Mucosa of stomach (tissue), 1 donor: Measurements from ENCODE around the gene CRTC2.

ENCODE experiments used
- H3K27me3 ChIP-seq: one replicate; pipeline ENCODE4 v1.7.0; 2013; ENCODE audit warnings: mild to moderate bottlenecking, low read length; ENCODE audit not compliant: control insufficient read depth, insufficient read depth
- H3K36me3 ChIP-seq: one replicate; pipeline ENCODE4 v1.7.0; 2013; ENCODE audit warnings: low read length; ENCODE audit not compliant: control insufficient read depth, insufficient read depth
- H3K4me1 ChIP-seq: one replicate; pipeline ENCODE4 v1.7.0; 2013; ENCODE audit warnings: mild to moderate bottlenecking, low read length; ENCODE audit not compliant: control insufficient read depth, insufficient read depth
- H3K4me3 ChIP-seq: one replicate; pipeline ENCODE4 v1.7.0; 2013; ENCODE audit warnings: low read length
- H3K9ac ChIP-seq: one replicate; pipeline ENCODE4 v1.7.0; 2013; ENCODE audit warnings: mild to moderate bottlenecking, low read length, moderate library complexity
- H3K9me3 ChIP-seq: one replicate; pipeline ENCODE4 v1.7.0; 2013; ENCODE audit warnings: mild to moderate bottlenecking, low read length, moderate library complexity; ENCODE audit not compliant: control insufficient read depth
- donor health status: Pancreatic carcinoma.

The CRTC2 gene

DNA sequence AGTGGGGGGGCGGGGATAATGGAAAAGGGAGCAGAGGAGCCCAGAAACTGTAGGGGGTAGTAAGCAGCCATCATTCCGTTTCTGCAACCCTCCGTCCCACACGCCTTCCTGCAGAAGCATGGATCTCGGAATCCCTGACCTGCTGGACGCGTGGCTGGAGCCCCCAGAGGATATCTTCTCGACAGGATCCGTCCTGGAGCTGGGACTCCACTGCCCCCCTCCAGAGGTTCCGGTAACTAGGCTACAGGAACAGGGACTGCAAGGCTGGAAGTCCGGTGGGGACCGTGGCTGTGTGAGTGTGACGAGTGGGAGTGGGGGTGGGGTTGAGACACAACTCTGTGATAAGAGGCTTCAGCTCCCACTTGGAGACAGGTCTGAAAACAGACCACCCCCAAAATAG lies 10.0 kb upstream of the CRTC2 start:
- Histone ChIP-seq H3K4me1 (peaks cover 4% of the 10 kb centered on the region), H3K9ac (peak overlapping the region; percentile 69), H3K27me3 (no peaks in the 10 kb centered on the region), H3K9me3 (no peaks in the 10 kb centered on the region), H3K36me3 (no peaks in the 10 kb centered on the region), H3K4me3 (peak overlapping the region; percentile 66)

DNA sequence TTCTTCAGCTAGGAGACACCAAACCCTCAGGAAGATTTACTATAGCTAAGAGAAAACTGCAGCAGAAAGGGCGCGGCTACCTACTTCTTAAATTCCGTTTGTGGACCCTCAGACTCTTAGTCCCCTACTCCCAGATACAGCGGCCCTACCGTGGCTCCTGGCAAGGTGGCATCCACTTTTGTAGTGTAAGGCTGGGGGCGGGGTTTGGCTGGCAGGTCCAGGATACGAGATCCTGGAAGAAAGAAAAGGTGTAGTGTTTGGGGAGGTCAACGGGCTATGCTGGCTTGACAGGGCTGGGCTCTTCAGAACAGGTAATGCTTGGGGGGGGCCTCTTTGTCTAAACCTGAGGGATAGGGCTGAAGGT lies 9.6 kb upstream of the CRTC2 start:
- Histone ChIP-seq H3K36me3 (no peaks in the 10 kb centered on the region), H3K9me3 (no peaks in the 10 kb centered on the region), H3K27me3 (no peaks in the 10 kb centered on the region), H3K4me1 (peaks cover 4% of the 10 kb centered on the region), H3K4me3 (peak overlapping the region; percentile 66), H3K9ac (peak overlapping the region; percentile 69)

DNA sequence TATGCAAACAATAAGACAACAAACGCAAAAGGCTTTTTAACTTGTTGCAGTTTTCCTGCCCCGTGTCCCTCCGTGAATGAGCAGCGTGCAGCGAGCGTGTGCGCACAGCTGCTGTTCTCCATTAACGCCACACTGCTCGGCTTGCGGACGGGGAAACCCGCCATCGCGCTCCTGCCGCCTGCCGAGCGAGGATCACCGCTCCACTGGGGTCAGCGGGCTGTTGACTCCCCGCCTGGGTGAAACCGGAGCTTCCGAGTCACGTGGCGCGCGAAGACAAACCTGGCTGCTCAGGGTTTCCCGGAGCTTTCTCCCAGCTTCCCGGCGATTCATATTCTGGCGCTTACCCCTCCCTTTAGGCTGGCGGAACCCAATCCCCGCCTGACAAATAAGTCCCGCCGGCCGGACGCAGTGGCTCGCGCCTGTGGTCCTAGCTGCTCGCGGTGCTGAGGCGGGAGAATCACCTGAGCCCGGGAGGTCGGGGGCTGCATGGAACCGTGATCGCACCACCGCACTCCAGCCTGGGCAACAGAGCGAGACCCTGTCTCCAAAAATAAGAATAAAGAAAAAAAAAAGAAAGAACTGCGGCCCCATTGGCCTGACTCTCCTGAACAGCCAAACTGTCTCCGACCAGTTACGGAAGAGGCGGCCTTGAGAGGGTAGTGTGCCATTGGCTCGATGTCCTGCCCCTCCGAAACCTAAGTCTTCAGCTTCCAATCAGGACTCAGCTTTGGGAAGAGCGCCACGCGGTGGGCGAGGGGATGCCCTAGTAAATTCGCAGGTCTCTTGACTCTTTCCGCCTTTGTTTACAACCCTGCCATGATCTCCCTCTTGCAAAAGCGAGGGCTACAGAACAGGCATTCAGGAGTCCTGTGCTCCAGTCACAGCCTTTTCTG lies 8.9 kb upstream of the CRTC2 start, which contains the start of gene CREB3L4:
Gene CREB3L4 (plus strand): TSS at position 796 of the 893 bp plus-strand sequence. CDS start 624 bp downstream, outside the sequence.
- Histone ChIP-seq H3K27me3 (no peaks in the 10 kb centered on the region), H3K9ac (peak within 1 kb of the TSS; percentile 69), H3K9me3 (no peaks in the 10 kb centered on the region), H3K4me3 (peak within 1 kb of the TSS; percentile 66), H3K4me1 (peaks cover 9% of the 10 kb centered on the region), H3K36me3 (no peaks in the 10 kb centered on the region)

DNA sequence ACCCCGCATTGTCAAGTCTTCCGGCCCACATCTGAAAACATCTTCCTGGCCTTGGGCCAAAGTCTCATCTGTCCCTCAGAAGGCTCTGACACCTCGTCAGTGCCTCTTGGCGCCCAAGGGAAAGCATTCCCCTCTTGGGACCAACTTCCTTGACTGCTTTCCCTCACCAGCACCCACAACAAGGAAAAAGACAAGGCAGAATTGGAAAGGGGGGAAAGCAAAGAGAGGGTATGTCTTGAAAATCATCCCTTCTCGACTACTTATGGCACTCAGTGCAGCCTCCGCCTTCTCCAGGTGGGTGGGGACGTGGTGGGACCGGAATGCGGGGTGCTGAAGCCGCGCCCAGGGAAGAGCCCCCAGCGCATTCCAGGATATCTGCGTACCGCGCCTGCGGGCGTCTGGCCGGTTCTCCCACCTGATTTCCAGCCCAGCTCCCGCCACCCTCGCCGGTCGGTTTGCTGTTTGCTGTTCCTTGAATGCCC lies 5.5 kb upstream of the CRTC2 start:
- Histone ChIP-seq H3K27me3 (no peaks in the 10 kb centered on the region), H3K9me3 (no peaks in the 10 kb centered on the region), H3K36me3 (no peaks in the 10 kb centered on the region), H3K9ac (peak overlapping the region; percentile 79), H3K4me1 (peaks cover 23% of the 10 kb centered on the region), H3K4me3 (peak overlapping the region; percentile 97)

DNA sequence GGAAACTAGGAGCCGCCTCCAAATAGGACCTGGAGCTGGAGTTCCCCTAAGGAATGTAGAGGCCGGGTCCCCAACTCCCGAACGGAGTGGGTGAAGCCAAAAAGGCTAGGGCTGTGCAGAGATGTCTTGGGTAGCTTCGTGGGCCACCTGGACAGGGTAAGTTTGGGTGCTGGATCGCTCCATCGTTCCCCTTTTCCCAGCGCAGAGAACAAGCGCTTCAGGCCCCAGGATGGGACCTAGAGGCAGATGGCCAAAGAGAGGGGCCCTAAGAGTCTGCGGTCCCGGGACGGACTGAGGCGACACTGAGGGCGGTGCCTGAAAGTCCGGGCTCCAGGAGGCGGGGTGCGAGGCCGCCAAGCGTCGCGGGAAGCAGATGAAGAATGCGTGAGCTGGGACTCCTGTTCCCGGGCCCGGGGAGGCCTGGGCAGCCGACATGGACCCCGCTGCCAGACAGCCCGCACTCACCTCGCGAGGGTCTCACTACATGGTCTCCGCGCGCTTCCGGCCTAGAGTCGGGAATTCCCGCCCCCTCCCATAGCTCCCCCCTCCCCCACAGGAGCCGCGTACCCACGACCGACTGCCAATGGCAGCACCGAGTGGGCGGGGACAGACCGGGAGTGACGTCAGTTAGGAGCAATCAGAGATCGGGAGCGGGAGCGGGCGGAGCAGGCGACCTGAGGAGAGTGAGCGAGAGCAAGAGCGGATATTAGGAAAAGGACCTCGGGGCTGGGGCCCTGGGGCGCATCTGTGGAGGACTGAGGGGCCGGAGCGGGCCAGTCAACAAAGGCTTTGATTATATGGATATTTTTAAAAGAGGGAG lies 4.8 kb upstream of the CRTC2 start, which contains the start of gene SLC39A1:
Gene SLC39A1 (minus strand): TSS at position 508 of the 820 bp plus-strand sequence. CDS start 822 bp downstream, outside the sequence.
- no peaks in the 10 kb centered on the region for H3K36me3 ChIP-seq
- no peaks in the 10 kb centered on the region for H3K27me3 ChIP-seq
- H3K9me3 ChIP-seq, result no peaks in the 10 kb centered on the region
- peaks cover 23% of the 10 kb centered on the region for H3K4me1 ChIP-seq
- H3K4me3 ChIP-seq, result peak within 1 kb of the TSS; percentile 97
- H3K9ac ChIP-seq, result peak within 1 kb of the TSS; percentile 79

DNA sequence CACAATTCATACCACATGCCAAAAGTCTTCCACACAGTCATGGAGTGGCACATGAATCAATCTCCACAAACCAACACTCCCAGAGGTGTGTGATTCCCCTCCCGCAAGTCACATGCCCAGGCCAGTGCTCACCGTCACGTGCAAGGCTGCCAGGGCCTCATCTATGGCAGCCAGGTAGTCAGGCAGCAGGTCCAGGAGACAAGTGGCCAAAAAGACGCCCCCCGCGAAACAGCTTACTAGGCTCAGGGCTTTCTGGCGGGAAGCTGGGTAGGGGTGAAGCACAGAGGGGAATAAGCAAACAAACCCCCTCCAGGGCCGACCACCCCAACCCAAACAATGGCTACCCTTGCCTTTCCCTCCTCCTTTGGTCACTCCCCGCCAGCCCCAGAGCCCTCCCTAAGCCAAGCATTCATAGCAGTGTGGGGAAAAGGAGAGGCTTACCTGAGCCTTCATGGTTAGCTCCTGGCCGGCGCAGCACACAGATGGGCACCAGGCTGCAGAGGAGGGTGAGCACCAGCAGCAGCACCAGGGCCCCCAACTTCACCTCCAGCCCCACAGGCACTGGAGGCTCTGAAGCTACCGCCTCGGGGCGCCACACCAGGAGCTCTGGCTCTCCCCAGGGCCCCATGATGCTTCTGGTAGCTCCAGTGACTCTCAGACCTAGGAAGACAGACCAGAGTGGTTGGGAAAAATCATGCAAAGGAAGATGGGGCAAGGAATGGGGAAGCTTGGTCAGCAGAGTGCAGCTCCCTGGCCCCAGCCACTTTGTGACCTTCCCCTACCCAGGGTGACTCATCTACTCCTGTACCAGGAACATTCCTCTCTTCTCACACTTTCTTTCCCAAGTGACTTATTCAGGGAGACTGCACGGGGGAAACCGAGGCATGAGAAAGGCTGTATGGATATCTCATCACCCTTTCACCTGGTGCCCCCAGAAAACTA lies 3.9 kb upstream of the CRTC2 start:
- peaks cover 25% of the 10 kb centered on the region for H3K4me1 ChIP-seq

DNA sequence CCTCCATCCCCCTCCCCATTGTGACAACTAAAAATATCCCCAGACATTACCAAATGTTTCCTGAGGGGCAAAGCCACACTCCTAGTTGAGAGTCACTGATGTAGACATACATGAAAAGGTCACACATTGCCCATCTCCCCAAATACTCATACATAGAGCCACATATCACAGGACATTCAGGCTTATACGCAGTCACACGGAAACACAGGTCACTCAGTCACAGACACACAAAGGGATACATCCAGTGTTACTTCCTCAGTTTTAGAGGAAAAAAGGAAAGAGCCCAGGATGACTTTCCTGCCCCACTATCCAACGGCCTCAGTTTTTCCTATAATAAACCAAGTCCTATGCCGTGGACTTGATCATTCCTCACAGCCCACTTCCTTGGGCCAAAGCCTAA lies 3.0 kb upstream of the CRTC2 start:
- H3K4me3 ChIP-seq, result no peak overlapping the region
- H3K9me3 ChIP-seq, result no peaks in the 10 kb centered on the region
- H3K9ac ChIP-seq, result no peak overlapping the region
- no peaks in the 10 kb centered on the region for H3K27me3 ChIP-seq
- no peaks in the 10 kb centered on the region for H3K36me3 ChIP-seq
- peaks cover 34% of the 10 kb centered on the region for H3K4me1 ChIP-seq

More for the DNA sequence above, 3.9 kb upstream of the CRTC2 start:
- peak overlapping the region; percentile 79 for H3K9ac ChIP-seq
- H3K27me3 ChIP-seq, result no peaks in the 10 kb centered on the region
- no peaks in the 10 kb centered on the region for H3K36me3 ChIP-seq
- peak overlapping the region; percentile 97 for H3K4me3 ChIP-seq
- H3K9me3 ChIP-seq, result no peaks in the 10 kb centered on the region

DNA sequence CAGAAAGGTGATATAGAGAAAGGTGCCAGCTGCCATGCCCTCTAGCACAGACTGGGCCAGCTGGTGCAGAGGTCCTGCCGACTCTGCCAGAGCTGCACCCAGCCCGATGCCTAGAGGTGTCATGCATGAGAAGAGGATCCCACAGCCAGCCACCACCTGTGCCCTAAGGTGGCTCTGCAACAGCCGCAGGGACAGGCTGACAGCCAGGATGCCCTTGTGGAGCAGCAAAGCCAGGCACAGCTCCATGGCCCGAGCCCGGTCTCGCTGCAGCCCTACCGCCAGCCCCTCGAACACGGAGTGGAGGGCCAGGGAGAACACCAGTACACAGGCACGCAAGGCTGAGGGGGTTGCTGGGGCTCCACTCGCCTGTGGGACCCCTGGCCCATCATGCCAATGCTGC lies 1.8 kb upstream of the CRTC2 start:
- Histone ChIP-seq H3K36me3 (no peaks in the 10 kb centered on the region), H3K4me1 (peaks cover 38% of the 10 kb centered on the region), H3K27me3 (no peaks in the 10 kb centered on the region), H3K4me3 (no peak overlapping the region), H3K9me3 (no peaks in the 10 kb centered on the region), H3K9ac (no peak overlapping the region)

DNA sequence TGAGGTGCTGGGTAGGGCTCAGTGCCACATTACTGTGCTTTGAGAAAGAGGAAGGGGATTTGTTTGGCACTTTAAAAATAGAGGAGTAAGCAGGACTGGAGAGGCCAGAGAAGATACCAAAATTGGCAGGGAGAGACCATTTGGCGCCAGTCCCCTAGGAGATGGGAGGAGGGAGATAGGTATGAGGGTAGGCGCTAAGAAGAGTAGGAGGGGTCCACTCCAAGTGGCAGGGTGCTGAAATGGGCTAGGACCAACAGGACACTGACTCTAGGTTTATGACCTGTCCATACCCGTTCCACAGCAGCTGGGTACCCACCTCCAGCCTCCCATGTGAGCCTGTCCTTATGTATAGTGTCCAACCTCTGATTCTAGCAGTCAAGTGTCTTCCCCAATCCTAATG lies 1.0 kb upstream of the CRTC2 start:
- Histone ChIP-seq H3K9ac (no peak overlapping the region), H3K4me1 (peaks cover 38% of the 10 kb centered on the region), H3K9me3 (no peaks in the 10 kb centered on the region), H3K36me3 (no peaks in the 10 kb centered on the region), H3K27me3 (no peaks in the 10 kb centered on the region), H3K4me3 (no peak overlapping the region)

DNA sequence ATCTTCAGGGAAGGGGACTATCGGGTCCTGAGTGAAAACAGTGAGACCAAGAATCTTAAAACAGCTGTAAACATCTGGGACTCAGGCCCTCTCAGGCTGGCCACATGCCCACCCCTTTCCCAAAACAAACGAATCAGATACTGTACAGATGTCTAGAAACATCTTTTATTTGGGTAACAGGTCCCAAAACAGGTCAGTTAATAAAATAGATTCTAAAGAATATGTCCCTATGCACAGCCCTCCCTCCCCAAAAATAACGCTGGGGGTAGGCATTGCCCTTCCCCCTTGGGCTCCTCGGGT lies 499 bp upstream of the CRTC2 start:
- Histone ChIP-seq H3K4me3 (peak overlapping the region; percentile 53), H3K36me3 (no peaks in the 10 kb centered on the region), H3K9me3 (no peaks in the 10 kb centered on the region), H3K4me1 (peaks cover 38% of the 10 kb centered on the region), H3K27me3 (no peaks in the 10 kb centered on the region), H3K9ac (no peak overlapping the region)

DNA sequence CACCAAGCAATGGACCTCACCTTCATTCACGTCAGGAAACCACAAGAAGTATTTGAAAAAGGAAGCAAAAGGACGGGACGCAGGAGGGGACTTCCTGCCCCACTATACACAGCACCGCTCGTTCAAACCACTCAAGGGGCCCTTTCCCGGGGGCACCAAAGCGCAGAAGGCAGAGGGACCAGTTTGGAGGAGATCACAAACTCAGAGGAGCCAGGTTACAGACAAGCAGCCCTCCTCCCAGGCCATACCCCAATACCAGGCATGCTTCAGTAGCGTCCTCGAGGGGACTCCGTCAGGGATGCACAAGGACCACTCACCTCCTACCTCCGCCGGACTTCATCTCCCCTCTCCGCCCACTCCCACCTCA lies 685 bp downstream of the CRTC2 start:
- Histone ChIP-seq H3K9ac (peak overlapping the region; percentile 86), H3K4me1 (peaks cover 43% of the 10 kb centered on the region), H3K9me3 (no peaks in the 10 kb centered on the region), H3K4me3 (peak overlapping the region; percentile 53), H3K27me3 (no peaks in the 10 kb centered on the region), H3K36me3 (no peaks in the 10 kb centered on the region)
